OCI-M2 (cell line): ENCODE data around the gene TCF4.

Experiments used
- DNase-seq: peaks from one replicate; lab custom pipeline; 2025; ENCODE audit not compliant: unreplicated experiment; lab: John Stamatoyannopoulos, UW

The TCF4 gene

DNA sequence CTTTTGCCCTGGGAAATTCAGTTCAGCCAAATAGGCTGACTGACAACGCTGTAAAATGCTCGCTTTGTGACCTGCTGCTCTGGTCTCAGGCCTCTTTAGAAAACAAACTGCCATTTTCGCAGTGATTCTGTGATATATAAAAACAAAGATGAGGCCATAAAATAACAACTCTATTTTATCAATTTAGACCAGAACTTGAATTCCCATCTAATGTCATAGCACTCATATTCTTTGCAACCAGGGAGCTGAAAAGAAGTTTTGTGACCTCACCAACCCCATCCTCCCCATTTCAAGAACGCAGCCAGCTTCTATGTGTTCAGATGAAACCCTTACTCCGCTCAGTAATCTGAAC is 40.3 kb downstream of the TCF4 start:
- no peak for DNase-seq

DNA sequence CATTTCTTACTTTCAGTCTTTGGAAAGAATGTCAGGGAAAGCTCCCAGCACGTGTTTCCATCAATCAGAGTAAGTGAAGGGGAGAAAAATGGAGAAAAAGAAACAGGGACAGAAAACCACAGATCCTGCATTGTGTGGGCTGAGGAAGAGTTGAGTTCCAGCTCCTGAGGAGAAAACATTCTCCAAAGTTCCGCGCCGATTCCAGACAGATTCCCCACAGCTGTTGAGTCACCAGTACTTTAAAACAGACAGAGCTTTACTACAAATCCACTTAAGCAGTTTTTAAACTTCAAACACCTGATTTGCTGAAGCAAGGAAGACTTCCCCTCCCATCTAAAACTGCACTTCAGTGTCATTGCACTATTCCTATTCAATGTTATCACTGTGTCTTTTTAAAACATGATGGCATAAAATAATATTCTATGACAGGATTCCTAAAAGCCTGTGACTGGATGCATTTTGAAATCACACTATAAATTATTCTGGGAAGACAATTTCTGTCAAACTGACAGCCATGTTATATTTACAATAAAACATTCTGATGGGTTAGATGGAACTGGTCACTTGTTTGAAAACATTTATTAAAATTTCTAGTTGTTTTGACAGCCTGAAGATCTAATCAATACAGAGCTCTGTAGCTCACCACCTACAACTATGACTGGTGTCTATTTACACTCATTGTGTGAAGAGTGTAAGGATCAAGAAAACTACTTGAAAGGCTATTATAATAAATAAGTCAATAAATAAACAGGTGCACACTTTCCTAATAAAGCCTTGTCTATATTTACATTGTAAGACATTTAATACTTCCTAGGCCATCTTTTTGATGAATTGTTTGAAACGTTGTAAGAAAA is 40.9 kb downstream of the TCF4 start:
- no peak for DNase-seq

DNA sequence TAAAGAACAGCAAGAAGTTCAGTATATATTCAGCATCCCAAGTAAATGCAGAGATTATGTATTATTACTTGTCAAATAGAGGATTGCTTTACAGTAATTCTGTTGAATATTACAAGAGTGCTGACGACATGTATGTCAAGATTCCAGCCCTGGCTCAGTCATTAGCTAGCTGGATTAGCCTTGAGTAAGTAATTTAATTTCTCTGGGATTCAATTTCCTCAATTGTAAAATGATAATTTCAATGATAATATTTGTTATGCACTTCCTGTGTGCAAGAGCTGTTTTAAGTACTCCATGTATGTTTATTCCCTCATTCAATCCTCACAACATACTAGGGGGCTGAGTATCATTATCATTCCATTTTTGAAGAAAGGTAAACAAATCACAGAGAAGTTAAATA is 44.0 kb downstream of the TCF4 start:
- DNase-seq: no peak

DNA sequence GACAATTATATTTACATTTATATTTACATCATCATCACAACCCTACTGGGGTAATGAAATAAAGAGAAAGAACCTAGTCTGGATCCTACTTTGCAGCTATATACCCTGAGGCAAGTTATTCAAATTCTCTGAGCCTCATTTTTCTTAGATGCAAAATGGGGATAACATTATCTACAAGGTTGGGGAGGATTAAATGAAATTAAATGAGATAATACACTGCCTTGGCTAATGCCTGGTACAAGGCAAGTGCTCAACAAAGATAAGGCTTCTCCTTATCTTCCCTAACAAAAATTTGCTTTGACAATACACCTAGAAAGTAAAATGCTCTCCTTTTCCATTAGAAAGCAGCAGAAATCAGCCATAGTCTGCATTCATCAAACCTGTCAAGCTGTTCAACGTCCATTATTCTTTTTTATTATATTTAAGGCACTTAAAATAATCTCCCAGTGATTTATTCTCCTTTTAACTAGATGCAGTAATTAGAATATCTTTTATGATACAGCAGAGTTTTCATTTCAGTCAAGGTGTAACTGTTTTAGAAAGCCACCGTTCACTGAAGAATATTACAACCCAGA is 44.8 kb downstream of the TCF4 start:
- no peak for DNase-seq

DNA sequence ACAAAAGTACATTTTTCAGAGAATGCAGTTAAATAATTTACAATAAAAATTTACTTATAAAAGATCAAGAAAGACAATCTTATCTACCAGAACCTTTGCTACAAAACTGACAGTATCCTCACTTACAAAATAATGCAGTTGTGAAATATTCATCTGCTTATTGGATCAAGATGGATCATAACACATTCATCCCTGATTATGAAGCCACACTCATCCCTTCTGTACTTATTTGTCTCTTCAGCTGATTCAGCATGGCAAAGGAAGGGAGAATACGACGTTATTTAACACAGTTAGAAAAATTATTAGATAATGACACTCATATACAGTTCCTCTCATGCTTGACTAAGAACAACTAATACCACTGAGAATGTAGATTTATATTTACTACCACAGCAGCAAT is 46.4 kb downstream of the TCF4 start:
- DNase-seq: no peak

GRCh38 chr18:55539240-55539639 is 48.8 kb downstream of the TCF4 start:
- no peak for DNase-seq

GRCh38 chr18:55534996-55535395 is 53.0 kb downstream of the TCF4 start:
- no peak for DNase-seq

DNA sequence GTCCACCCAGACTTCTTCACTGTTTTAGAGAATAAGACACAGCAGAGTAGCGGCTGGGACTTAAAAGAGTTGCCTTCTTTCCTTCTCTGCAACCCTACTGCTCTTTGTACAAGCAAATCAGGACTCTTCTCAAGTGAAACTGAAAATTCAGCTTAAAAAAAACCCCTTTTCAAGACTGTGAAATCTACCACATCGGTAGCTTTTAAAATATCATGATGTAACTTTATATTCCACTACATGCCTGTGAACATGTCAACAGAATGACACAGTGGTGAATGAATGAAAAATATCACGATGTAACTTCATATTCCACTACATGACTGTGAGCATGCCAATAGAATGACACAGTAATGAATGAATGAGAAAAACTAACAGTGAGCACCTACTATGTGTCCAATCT is 53.4 kb downstream of the TCF4 start:
- no peak for DNase-seq

DNA sequence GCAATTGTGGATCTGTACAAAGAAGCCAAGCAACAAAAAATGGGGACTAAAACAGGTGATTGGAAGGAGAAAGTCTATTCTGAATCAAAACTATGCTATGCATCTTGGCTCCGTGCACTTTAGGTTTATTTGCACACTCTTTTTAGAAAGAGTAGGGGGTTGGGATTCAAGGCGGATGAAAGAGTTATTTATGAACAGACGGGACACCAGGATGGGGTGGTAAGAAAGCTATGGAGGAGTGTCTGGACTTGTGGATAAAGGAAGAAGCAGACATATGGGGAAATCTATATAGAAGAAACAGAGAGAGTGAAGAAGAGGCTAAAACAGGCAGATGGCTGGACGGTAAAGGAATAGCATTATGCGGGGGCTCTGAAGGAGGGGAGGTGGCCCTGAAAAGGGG is 57.8 kb downstream of the TCF4 start:
- DNase-seq: no peak

DNA sequence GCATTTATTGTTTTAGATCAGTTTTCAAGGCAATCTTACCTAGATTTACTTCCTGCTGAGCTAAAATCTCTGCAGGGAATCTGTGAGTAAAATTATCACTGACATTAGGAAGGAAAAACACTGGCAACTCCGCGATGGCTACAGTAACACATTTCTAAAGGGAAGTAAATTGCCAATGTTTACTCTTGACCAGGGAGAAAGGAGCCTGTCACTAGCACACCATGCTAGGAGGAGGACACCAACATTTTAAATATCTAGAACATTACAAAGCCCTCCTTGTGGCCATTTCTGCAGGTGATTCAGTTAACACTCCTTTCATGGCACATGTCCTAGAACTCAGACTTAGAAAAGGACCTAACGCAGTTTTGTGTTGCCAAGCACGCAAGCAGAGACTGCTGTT is 58.4 kb downstream of the TCF4 start:
- DNase-seq: no peak

DNA sequence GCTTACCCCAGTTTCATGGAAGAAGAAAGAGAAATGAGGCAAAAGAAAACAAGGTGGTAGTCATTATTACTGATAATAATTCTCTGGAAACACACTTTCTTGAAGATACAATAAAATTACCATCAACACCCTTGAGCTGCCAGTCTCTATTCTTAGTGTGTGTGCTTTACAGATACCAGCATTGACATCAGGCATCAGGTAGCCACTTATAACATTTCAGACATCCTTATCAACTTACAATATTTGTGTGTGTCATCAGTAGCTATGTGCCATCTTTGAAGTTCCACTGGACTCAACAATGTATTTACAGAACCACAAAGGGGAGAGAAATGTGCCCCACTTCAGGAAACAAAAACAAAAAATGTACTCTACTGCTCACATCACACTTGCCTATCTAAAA is 62.1 kb downstream of the TCF4 start:
- no peak for DNase-seq

GRCh38 chr18:55524353-55525073 is 63.5 kb downstream of the TCF4 start:
- DNase-seq: no peak

GRCh38 chr18:55523001-55523400 is 65.0 kb downstream of the TCF4 start:
- DNase-seq: no peak

DNA sequence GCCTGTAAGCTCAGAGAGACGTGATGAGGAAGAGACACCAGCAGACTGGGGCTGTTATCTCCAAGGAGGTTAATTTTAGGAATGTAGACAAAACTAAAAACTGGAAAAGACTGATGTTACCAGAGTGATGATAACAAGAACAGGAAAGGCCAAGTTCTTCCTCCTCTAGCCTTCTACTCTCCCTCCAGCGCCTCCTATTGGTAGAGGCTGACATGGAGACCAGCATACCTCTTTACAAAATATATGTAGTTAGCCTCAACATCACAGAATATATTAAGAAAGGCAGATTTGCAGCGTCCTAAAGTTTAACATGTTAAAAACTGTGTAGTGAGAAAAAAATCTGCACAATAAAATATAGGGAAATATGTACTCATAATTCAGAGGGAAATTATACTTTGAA is 66.0 kb downstream of the TCF4 start:
- DNase-seq: no peak

DNA sequence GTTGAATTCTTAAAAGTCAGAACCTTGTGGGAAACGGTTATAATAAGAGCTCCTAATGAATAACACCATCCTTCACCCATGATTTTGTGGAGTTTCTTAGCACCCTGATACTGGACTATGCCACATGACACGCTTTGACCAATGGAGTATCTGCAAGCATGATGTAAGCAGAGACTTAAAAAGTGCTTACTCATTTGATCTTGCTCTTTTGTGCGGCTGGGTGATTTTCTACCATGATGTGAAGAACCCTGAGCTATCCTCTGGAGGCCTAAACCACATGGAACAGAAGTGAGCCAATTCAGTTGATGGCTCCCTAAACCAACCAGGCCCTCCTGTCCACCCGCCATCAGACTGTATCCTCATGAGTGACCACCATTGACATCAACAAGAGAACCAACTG is 70.9 kb downstream of the TCF4 start:
- no peak for DNase-seq

- DNase-seq: no peak
Observed at GRCh38 chr18:55515941-55516710, 71.9 kb downstream of the TCF4 start.

GRCh38 chr18:55515214-55515613 is 72.8 kb downstream of the TCF4 start:
- DNase-seq: no peak

- DNase-seq: no peak
Observed at GRCh38 chr18:55513161-55513560, 74.8 kb downstream of the TCF4 start.

GRCh38 chr18:55511277-55511676 is 76.7 kb downstream of the TCF4 start:
- DNase-seq: no peak

DNA sequence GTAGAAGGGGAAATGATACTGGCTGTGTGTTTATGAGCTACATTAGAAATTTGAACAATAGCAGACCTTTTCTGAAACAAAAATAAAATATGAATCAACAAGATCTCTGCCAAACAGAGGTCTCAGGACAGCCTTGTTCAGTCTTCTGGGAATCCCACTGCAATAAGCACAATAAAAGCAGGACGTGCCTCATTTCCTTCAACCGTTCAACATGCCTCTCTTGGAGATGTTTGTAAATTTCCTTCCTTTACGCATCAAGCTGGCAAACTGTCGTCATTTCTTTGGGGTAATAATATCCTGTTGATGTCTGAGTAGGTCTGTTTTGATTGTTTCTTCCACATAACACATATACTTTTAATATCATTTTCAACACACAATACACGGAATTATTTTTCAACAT is 77.2 kb downstream of the TCF4 start:
- no peak for DNase-seq

DNA sequence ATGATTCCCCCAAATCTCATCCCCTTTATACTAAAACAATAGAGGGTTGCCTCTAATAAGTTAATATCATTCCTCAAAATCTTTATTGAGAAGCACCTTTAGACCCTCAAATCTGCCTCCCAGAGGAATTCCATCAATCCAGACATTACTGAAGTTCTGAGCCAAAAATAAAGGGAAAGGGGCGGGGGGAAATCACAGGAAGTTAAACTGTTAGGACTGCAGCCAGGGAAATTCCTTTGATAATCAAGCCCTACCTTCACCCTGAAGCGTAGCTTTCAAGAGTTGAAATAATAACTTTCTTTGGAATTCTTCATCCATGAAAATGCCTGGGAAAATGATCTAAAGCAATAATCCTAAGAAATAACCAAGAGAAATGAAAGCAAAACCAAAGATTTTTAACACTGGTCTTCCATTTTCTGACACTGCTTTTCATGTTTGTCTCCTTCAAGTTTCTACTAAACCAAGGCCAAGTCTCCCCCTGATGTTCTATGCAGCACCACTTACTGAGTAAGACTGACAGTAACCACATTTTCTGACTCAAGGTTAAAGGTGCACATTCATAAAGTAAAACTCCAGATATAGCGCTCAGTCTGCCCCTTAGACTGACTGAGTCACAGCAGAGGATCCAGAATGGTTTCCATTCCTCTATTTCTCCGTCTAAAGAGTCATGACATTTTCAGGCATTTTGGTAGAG is 78.2 kb downstream of the TCF4 start:
- DNase-seq: no peak
